HepG2 (cell line): ENCODE measurements around the gene ANKRD13D.

Source experiments
- KDM4B ChIP-seq: sonication (generic); formaldehyde crosslinking; IDR thresholded peaks from 2 replicates; pipeline ENCODE4 v1.4.0; 2020; ENCODE audit warnings: missing genetic modification reagents
- ZBTB43 ChIP-seq: sonication (generic); formaldehyde crosslinking; conservative IDR thresholded peaks from 2 replicates; pipeline ENCODE4 v1.4.0; 2020; ENCODE audit warnings: missing genetic modification reagents

- no peak for TF ChIP-seq ZBTB43 (CRISPR knock-in tag)
- no peak for TF ChIP-seq KDM4B (CRISPR knock-in tag)
Observed at GRCh38 chr11:67302571-67303131, 13.5 kb downstream of the ANKRD13D start.
